ENCODE data around the gene OR52N2.

The OR52N2 gene

DNA sequence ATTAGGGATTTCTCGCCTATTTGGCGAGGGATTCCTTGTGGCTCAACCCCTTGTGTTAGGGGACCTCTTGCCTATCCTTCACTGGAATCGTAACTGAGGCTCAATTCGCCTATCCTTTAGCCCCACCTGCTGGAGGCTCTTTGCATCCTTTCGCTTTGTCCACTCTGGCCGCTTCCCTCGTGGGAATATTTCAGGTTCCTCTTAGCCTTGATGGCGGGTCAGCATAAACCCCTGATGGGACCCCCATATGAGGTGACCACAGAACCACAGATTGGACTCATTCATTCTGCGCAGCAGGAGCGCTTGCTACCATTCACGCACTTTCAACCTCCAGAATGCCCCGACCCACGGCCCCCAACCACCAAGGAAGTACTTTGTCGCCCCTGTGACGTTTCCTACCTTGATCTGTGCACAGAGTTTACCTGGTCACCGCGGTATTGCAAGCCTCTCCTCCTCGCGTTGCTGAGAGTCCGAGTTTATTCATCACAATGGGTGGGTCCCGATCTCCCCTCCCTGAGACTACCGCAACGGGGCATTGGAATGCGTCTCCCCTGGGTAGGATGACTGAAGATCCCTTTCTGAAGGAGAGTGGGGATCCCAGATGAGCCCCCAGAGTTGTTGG lies at the start of gene OR52N2:
OR52N2 (plus strand) TSS at position 425 of the 622 bp plus-strand sequence. CDS start 11,412 bp downstream, outside the sequence.
- H3K4me3 ChIP-seq (ENCODE audit: low read depth, low read length), result peak within 1 kb of the TSS; percentile 64
- DNase-seq (ENCODE audit: low read depth, low spot score), result peak; percentile 16
- CTCF ChIA-PET, result interaction anchor here (1.2 to 3.1 kb wide), 3 partner anchors 210 to 428 kb away, joined by 3 to 30 read pairs (median 4); no protein-coding TSS in a partner anchor
- TF ChIP-seq, protein P1, sequence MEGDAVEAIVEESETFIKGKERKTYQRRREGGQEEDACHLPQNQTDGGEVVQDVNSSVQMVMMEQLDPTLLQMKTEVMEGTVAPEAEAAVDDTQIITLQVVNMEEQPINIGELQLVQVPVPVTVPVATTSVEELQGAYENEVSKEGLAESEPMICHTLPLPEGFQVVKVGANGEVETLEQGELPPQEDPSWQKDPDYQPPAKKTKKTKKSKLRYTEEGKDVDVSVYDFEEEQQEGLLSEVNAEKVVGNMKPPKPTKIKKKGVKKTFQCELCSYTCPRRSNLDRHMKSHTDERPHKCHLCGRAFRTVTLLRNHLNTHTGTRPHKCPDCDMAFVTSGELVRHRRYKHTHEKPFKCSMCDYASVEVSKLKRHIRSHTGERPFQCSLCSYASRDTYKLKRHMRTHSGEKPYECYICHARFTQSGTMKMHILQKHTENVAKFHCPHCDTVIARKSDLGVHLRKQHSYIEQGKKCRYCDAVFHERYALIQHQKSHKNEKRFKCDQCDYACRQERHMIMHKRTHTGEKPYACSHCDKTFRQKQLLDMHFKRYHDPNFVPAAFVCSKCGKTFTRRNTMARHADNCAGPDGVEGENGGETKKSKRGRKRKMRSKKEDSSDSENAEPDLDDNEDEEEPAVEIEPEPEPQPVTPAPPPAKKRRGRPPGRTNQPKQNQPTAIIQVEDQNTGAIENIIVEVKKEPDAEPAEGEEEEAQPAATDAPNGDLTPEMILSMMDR (IDR thresholded peaks at IDR 0.05; ENCODE audit: insufficient read depth, low read length, missing control alignments), result peak; percentile 78
- POLR2A ChIA-PET, result no interaction called here

DNA sequence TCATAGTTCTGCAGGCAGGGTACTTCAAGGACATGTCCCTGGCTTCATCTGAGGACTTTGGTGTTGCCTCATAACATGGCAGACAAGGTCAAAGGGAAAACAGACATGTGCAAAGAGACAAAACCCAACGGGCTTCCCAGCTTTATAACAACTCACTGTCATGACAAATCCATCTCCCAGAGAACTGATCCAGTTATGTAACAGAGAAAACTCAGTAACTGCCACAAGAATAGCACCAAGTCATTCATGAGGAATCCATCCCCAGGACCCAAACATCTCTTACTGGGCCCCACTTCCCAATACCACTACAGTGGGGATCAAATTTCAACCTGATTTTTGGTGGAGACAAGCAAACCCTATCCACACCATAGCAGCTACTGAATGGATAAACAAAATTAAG lies 41.7 kb upstream of the OR52N2 start:
- CTCF ChIA-PET, result no interaction called here
- POLR2A ChIA-PET, result no interaction called here
- no peak overlapping the region for H3K4me3 ChIP-seq (ENCODE audit: low read depth, low read length)
- TF ChIP-seq, protein P1 (IDR thresholded peaks at IDR 0.05; ENCODE audit: insufficient read depth, low read length, missing control alignments), result no peak
- DNase-seq (ENCODE audit: low read depth, low spot score), result no peak

DNA sequence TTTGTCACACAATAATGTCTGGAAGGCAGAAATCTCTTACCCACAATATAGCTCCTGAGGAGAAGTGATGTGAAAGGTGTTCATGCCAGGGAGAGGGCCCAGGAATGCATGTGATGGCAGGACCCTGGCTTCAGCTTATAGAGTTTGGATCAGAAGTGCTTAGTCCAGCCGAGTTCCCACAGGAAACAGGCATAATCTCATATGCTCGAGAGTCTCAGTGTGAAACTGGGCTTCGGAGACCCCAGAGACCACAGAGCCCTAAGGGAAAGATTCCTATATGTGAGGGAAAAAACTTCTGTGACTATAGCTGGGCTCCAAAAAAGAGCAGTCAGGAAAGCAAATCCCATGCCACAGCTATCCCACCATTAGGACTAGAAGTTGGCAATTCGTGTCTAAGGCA lies 25.5 kb upstream of the OR52N2 start, which contains the start of gene OR52N5:
OR52N5 (minus strand) TSS at position 101 of the 400 bp plus-strand sequence. CDS start 4,721 bp downstream, outside the sequence.
- DNase-seq (ENCODE audit: low read depth, low spot score), result no peak
- CTCF ChIA-PET, result no interaction called here
- POLR2A ChIA-PET, result no interaction called here
- no peak within 1 kb of the TSS for H3K4me3 ChIP-seq (ENCODE audit: low read depth, low read length)
- TF ChIP-seq, protein P1 (IDR thresholded peaks at IDR 0.05; ENCODE audit: insufficient read depth, low read length, missing control alignments), result no peak

DNA sequence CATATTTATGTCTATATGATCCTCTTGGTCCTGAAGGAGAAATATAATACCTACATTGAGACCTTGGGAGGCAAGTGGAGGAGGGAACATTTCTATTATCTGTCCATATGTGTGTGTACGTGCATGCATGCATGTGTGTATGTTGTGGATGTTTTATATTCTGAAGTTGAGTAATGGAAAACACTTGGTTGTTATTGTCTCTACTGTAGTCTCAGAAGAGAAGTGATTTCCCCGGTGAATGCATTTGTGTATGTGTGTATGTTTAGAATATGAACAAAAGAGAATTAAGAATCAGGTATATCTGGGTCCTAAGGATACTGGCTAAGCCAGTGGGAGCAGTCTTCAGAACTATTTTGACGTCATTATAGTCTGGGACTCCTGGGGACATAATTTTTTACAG lies 17.6 kb upstream of the OR52N2 start, which contains the start of gene OR52N1:
OR52N1 (minus strand) TSS at position 101 of the 400 bp plus-strand sequence. CDS start 2,449 bp downstream, outside the sequence.
- CTCF ChIA-PET, result no interaction called here

DNA sequence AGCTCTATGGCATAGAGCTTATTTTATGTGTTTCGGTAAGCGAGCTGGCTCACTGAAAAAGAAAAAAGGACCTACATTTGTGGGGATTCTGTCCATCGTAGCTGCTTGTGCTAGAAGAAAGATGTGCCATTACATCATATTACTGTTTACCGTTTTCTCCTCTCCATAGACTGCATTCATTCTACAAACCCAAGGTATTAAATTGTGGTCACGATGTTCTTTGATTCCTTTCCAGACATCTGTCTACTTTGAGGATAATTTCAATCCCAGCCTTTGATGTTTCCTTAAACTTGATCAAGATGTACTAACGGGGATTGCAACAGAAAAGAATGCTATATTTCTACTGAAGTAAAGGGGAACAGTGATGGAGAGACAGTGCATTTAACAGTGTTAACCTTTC lies 12.2 kb upstream of the OR52N2 start:
- no peak for DNase-seq (ENCODE audit: low read depth, low spot score)
- TF ChIP-seq, protein P1 (IDR thresholded peaks at IDR 0.05; ENCODE audit: insufficient read depth, low read length, missing control alignments), result no peak
- ChIA-PET CTCF (no interaction called here), POLR2A (no interaction called here)
- no peak overlapping the region for H3K4me3 ChIP-seq (ENCODE audit: low read depth, low read length)

More for the DNA sequence above, 17.6 kb upstream of the OR52N2 start, which contains the start of gene OR52N1:
- TF ChIP-seq, protein P1 (IDR thresholded peaks at IDR 0.05; ENCODE audit: insufficient read depth, low read length, missing control alignments), result no peak
- POLR2A ChIA-PET, result no interaction called here
- no peak for DNase-seq (ENCODE audit: low read depth, low spot score)
- no peak within 1 kb of the TSS for H3K4me3 ChIP-seq (ENCODE audit: low read depth, low read length)

DNA sequence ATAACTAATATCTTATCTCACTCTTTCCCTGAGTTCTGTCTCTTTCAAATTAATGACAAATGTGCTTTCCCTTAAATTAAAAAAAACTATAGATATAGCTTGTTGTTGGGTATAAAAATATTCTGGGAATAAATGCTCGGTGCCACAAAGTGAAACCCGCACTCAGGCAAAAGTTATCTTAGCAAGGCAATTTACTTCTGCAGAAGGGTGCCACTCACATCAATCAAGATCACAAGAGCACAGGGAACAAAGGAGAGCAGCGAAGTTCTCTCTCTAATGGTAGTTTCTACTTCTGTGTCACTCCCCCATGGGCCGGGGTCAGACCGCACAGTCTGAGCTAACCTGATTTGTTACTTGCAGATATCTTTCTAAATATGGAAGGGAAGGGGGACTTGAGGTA lies 4.7 kb upstream of the OR52N2 start:
- ChIA-PET POLR2A (no interaction called here), CTCF (interaction anchor here (2.2 kb wide), 1 partner anchor 328 kb away, joined by 12 read pairs; no protein-coding TSS in a partner anchor)
- TF ChIP-seq, protein P1 (IDR thresholded peaks at IDR 0.05; ENCODE audit: insufficient read depth, low read length, missing control alignments), result no peak
- no peak overlapping the region for H3K4me3 ChIP-seq (ENCODE audit: low read depth, low read length)
- no peak for DNase-seq (ENCODE audit: low read depth, low spot score)
